Fibroblast of the aortic adventitia (primary cell): ENCODE data around the gene SYCP3. TPM values are rescaled to one million over a fixed set of nuclear protein-coding genes. Genes with fewer than 3 reads are reported as not detected.
A peak's percentile ranks its signal among the peaks of the same experiment; 100 is the strongest.

Source experiments
- DNase-seq: peaks from one replicate; pipeline ENCODE4 v3.0.0-alpha.2; 2010; ENCODE audit warnings: low read depth
- H3K4me3 ChIP-seq: 2 replicates; pipeline ENCODE4 v1.5.1; 2011; ENCODE audit warnings: low read depth, mild to moderate bottlenecking, control low read depth, low read length, moderate library complexity
- CTCF ChIP-seq: IDR thresholded peaks from 2 replicates; pipeline ENCODE4 v1.5.1; 2011; ENCODE audit warnings: mild to moderate bottlenecking, low read length, control low read depth, inconsistent platforms; ENCODE audit not compliant: insufficient read depth
- total RNA-seq: library from RNA; depleted of rRNA; stranded (reverse); fragments of >200 nt; gene quantifications from 2 replicates; pipeline ENCODE4 v1.2.3, GENCODE V29; 2012; ENCODE audit warnings: low replicate concordance

Gene SYCP3
- total RNA-seq, 1 donor = 0.18 TPM

- DNase-seq = peak; percentile 25
- H3K4me3 ChIP-seq = peak overlapping the region; percentile 93
- TF ChIP-seq CTCF = peak; percentile 35
Measured at GRCh38 chr12:101698800-101699347, 40.4 kb downstream of the SYCP3 start.

- no peak for TF ChIP-seq CTCF
- peak; percentile 32 for DNase-seq
- H3K4me3 ChIP-seq = peak overlapping the region; percentile 93
Measured at GRCh38 chr12:101697930-101698799, 41.1 kb downstream of the SYCP3 start.

GRCh38 chr12:101697197-101697929 is 41.9 kb downstream of the SYCP3 start, which contains the start of gene CHPT1:
TSS of gene CHPT1 (plus strand) at chr12:101697640. CDS start at chr12:101697862, 222 bp downstream.
- H3K4me3 ChIP-seq = peak within 1 kb of the TSS; percentile 93
- TF ChIP-seq CTCF = no peak
- no peak for DNase-seq

- peak; percentile 40 for DNase-seq
- no peak for TF ChIP-seq CTCF
- peak overlapping the region; percentile 93 for H3K4me3 ChIP-seq
Measured at GRCh38 chr12:101696251-101697196, 42.7 kb downstream of the SYCP3 start.

GRCh38 chr12:101695706-101696105 is 43.6 kb downstream of the SYCP3 start:
- H3K4me3 ChIP-seq = no peak overlapping the region
- TF ChIP-seq CTCF = no peak
- no peak for DNase-seq

GRCh38 chr12:101694986-101695385 is 44.3 kb downstream of the SYCP3 start:
- no peak for DNase-seq
- no peak for TF ChIP-seq CTCF
- no peak overlapping the region for H3K4me3 ChIP-seq
